ENCODE results near the gene HOXA1. TPM values are rescaled to one million over a fixed set of nuclear protein-coding genes. Genes with fewer than 3 reads are reported as not detected.

The HOXA1 gene
- total RNA-seq, 3 donors from 2014 or later, result 0.33 to 0.80 (median 0.44) TPM

GRCh38 chr7:27124902-27125689, 29.3 kb upstream of the HOXA1 start:
- intact Hi-C loops (cut with DNase I; ENCODE audit: low total_unique reads), result no loop called here
- H3K27me3 ChIP-seq, result no peaks in the 10 kb centered on the region
- H3K27ac ChIP-seq, result peak overlapping the region; percentile 95 to 98
- peak in 1 of 2 donors; percentile 13 for DNase-seq (ENCODE audit: low spot score in 2 of 2)
- H3K36me3 ChIP-seq, result no peaks in the 10 kb centered on the region
- no peaks in the 10 kb centered on the region for H3K9me3 ChIP-seq
- peak overlapping the region in 1 of 3 donors; percentile 45 for H3K4me3 ChIP-seq
- TF ChIP-seq, protein P1, sequence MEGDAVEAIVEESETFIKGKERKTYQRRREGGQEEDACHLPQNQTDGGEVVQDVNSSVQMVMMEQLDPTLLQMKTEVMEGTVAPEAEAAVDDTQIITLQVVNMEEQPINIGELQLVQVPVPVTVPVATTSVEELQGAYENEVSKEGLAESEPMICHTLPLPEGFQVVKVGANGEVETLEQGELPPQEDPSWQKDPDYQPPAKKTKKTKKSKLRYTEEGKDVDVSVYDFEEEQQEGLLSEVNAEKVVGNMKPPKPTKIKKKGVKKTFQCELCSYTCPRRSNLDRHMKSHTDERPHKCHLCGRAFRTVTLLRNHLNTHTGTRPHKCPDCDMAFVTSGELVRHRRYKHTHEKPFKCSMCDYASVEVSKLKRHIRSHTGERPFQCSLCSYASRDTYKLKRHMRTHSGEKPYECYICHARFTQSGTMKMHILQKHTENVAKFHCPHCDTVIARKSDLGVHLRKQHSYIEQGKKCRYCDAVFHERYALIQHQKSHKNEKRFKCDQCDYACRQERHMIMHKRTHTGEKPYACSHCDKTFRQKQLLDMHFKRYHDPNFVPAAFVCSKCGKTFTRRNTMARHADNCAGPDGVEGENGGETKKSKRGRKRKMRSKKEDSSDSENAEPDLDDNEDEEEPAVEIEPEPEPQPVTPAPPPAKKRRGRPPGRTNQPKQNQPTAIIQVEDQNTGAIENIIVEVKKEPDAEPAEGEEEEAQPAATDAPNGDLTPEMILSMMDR (IDR thresholded peaks at IDR 0.05), result no peak
- TF ChIP-seq POLR2A (IDR thresholded peaks at IDR 0.05), result no peak
- TF ChIP-seq POLR2AphosphoS5 (IDR thresholded peaks at IDR 0.05), result no peak
- H3K4me1 ChIP-seq, result peaks cover 0 to 7% of the 10 kb centered on the region in 2 donors

- Histone ChIP-seq H3K9me3 (no peaks in the 10 kb centered on the region), H3K27me3 (no peaks in the 10 kb centered on the region), H3K4me1 (peaks cover 0 to 7% of the 10 kb centered on the region in 2 donors), H3K4me3 (peak overlapping the region in 2 of 3 donors; percentile 45 to 64), H3K27ac (peak overlapping the region; percentile 95 to 98), H3K36me3 (no peaks in the 10 kb centered on the region)
- intact Hi-C loops (cut with DNase I; ENCODE audit: low total_unique reads), result no loop called here
- peak in 1 of 2 donors; percentile 20 for DNase-seq (ENCODE audit: low spot score in 2 of 2)
- TF ChIP-seq, protein P1 (IDR thresholded peaks at IDR 0.05), result no peak
- TF ChIP-seq POLR2A (IDR thresholded peaks at IDR 0.05) (no peak), POLR2AphosphoS5 (IDR thresholded peaks at IDR 0.05) (no peak)
Measured at GRCh38 chr7:27124096-27124901, 28.5 kb upstream of the HOXA1 start.

DNA sequence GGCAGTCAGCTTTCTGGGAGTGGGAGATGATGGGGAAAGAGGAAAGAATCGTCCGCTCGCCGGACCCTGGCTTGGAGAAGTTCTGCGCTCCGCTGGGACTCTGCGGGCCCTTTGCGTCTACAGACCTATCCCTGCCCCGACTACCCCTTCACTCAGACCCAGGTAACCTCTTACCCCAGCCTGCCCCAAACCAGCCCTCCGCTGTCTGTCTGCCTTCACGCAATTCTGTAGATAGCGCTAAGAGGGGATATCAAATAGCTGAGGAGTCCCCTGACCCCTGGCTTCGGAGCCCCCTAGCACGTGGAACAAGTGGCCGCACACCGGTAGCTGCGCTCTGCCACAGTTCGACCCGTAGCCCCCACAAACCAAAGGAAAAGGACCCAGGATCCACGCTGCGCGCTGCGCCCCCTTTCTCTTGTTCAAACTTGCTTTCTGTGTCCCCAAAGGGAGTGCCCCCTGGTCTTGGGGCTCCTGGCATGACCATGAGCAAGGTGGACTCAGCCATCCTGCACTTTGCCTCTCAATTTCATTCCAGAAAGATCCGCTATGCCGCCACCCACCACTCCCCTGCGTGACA, 27.8 kb upstream of the HOXA1 start:
- peak overlapping the region; percentile 95 to 98 for H3K27ac ChIP-seq
- DNase-seq (ENCODE audit: low spot score in 2 of 2), result peak in 1 of 2 donors; percentile 12
- no peaks in the 10 kb centered on the region for H3K27me3 ChIP-seq
- peak overlapping the region in 2 of 3 donors; percentile 45 to 64 for H3K4me3 ChIP-seq
- peaks cover 0 to 7% of the 10 kb centered on the region in 2 donors for H3K4me1 ChIP-seq
- TF ChIP-seq, protein P1 (IDR thresholded peaks at IDR 0.05), result no peak
- TF ChIP-seq POLR2A (IDR thresholded peaks at IDR 0.05) (no peak), POLR2AphosphoS5 (IDR thresholded peaks at IDR 0.05) (no peak)
- no peaks in the 10 kb centered on the region for H3K9me3 ChIP-seq
- intact Hi-C loops (cut with DNase I; ENCODE audit: low total_unique reads), result no loop called here
- H3K36me3 ChIP-seq, result no peaks in the 10 kb centered on the region

- Histone ChIP-seq H3K9me3 (no peaks in the 10 kb centered on the region), H3K4me1 (peaks cover 0 to 7% of the 10 kb centered on the region in 2 donors), H3K36me3 (no peaks in the 10 kb centered on the region), H3K4me3 (peak overlapping the region in 2 of 3 donors; percentile 45 to 64), H3K27ac (peak overlapping the region; percentile 95 to 98), H3K27me3 (no peaks in the 10 kb centered on the region)
- TF ChIP-seq POLR2AphosphoS5 (IDR thresholded peaks at IDR 0.05), result no peak
- TF ChIP-seq, protein P1 (IDR thresholded peaks at IDR 0.05), result no peak
- no peak for TF ChIP-seq POLR2A (IDR thresholded peaks at IDR 0.05)
- DNase-seq (ENCODE audit: low spot score in 2 of 2), result peak in 1 of 2 donors; percentile 56
- intact Hi-C loops (cut with DNase I; ENCODE audit: low total_unique reads), result no loop called here
Measured at GRCh38 chr7:27123007-27123476, 27.2 kb upstream of the HOXA1 start.

Data from breast epithelium (tissue), 4 donors.